Stomach (tissue), 9 donors: Measurements from ENCODE around the gene VPS39. TPM values are rescaled to one million over a fixed set of nuclear protein-coding genes. Genes with fewer than 3 reads are reported as not detected.

Experiments
- DNase-seq, 2 donors: peaks; one replicate each; pipeline versions ENCODE4 v3.0.0 to v3.0.0-alpha.2; 2013 to 2019
- H3K27ac ChIP-seq, 5 donors: fragments of 200-600 bp in 4 of 5; sonication (generic) in 4 of 5; one replicate each; pipeline ENCODE4 v1.5.1; 2013 to 2019; ENCODE audit warnings: mild to moderate bottlenecking in 1 of 5, moderate library complexity in 1 of 5
- H3K27me3 ChIP-seq, 3 donors: fragments of 200-600 bp; sonication (generic); one replicate each; pipeline ENCODE4 v1.5.1; 2017 to 2019; ENCODE audit warnings: mixed run types in 1 of 3
- H3K36me3 ChIP-seq, 4 donors: fragments of 200-600 bp; sonication (generic); 1 replicate in 3 of 4; 2 replicates in 1 of 4; pipeline ENCODE4 v1.5.1; 2016 to 2019
- H3K4me1 ChIP-seq, 4 donors: fragments of 200-600 bp; sonication (generic); one replicate each; pipeline ENCODE4 v1.5.1; 2016 to 2019
- H3K4me3 ChIP-seq, 4 donors: fragments of 200-600 bp; sonication (generic) in 3 of 4; one replicate each; pipeline ENCODE4 v1.5.1; 2016 to 2019; ENCODE audit warnings: mild to moderate bottlenecking in 1 of 4
- H3K9me3 ChIP-seq, 4 donors: fragments of 200-600 bp; sonication (generic); one replicate each; pipeline ENCODE4 v1.5.1; 2016 to 2019
- EP300 ChIP-seq: sonication (generic); formaldehyde crosslinking; IDR thresholded peaks from one replicate; pipeline ENCODE4 v1.6.1; 2017; ENCODE audit warnings: antibody characterized with exemption
- POLR2A ChIP-seq, 4 donors: fragments of 450-650 bp; IDR thresholded peaks; one replicate each; pipeline ENCODE4 v1.6.1; 2016; ENCODE audit warnings: antibody characterized with exemption in 4 of 4, control low read depth in 2 of 4, mild to moderate bottlenecking in 1 of 4, moderate library complexity in 1 of 4
- POLR2AphosphoS5 ChIP-seq, 3 donors: sonication (generic); formaldehyde crosslinking; IDR thresholded peaks; one replicate each; pipeline ENCODE4 v1.6.1; 2016; ENCODE audit warnings: antibody characterized with exemption in 3 of 3
- WGBS, 5 donors: extraction: QIAGEN DNeasy Blood & Tissue Kit in 3 of 5; methylation state at CpG; one replicate each; pipeline versions ENCODE4 v1.1.5 to v1.1.7; 2013 to 2018; 5-methylcytosine and 5-hydroxymethylcytosine counted together
- intact Hi-C: fragments of 100-400 bp; cut with DNase I; formaldehyde crosslinking; loops from one replicate; pipeline ENCODE4 v1.15.1; 2023; ENCODE audit warnings: low total_unique reads
- polyA plus RNA-seq, 3 donors: library from polyadenylated mRNA; stranded (reverse); fragments of 200-250 nt; gene quantifications; one replicate each; pipeline ENCODE4 v1.2.3, GENCODE V29; 2013
- total RNA-seq, 5 donors: library from RNA; depleted of rRNA; stranded (reverse); fragments of >200 nt; gene quantifications; one replicate each; pipeline versions ENCODE4 v1.1.0 to v1.2.3, GENCODE V29; 2014 to 2016
- TF ChIP-seq, protein P1 (sequence below), 7 experiments: fragments of 450-650 bp in 4 of 7; fragments of 200-600 bp in 3 of 7; sonication (generic) in 3 of 7; IDR thresholded peaks; one replicate each; pipeline ENCODE4 v1.5.1; 2016 to 2019; ENCODE audit warnings: antibody characterized with exemption in 7 of 7, control low read depth in 2 of 7, mild to moderate bottlenecking in 1 of 7
- donor health status: healthy with polysubstance abuse.
- donor health status: Bipolar disorder and iron deficiency.
- donor health status: healthy.

VPS39 gene
- total and polyA plus RNA-seq, 8 donors: 22.2 to 635 (median 74.3) TPM

DNA sequence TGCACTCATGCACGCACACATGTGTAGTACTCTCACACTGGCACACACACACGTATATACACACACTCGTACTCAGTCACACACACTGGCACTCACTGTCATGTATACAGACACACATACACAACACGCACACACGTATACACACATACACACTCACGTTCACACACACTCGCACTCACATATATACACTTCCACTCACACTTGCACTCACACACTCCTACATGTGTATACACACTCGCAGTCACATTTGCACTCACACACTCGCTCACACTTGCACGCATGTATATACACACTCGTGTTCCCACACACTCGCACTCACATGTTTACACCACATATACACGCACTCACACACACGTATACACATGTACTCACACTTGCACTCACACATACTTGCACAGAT is 53.1 kb downstream of the VPS39 start:
- TF ChIP-seq POLR2AphosphoS5 (IDR thresholded peaks at IDR 0.05) (no peak), POLR2A (IDR thresholded peaks at IDR 0.05) (no peak), EP300 (no peak)
- TF ChIP-seq, protein P1, sequence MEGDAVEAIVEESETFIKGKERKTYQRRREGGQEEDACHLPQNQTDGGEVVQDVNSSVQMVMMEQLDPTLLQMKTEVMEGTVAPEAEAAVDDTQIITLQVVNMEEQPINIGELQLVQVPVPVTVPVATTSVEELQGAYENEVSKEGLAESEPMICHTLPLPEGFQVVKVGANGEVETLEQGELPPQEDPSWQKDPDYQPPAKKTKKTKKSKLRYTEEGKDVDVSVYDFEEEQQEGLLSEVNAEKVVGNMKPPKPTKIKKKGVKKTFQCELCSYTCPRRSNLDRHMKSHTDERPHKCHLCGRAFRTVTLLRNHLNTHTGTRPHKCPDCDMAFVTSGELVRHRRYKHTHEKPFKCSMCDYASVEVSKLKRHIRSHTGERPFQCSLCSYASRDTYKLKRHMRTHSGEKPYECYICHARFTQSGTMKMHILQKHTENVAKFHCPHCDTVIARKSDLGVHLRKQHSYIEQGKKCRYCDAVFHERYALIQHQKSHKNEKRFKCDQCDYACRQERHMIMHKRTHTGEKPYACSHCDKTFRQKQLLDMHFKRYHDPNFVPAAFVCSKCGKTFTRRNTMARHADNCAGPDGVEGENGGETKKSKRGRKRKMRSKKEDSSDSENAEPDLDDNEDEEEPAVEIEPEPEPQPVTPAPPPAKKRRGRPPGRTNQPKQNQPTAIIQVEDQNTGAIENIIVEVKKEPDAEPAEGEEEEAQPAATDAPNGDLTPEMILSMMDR (IDR thresholded peaks at IDR 0.05): no peak
- peaks cover 11 to 17% (median 16%) of the 10 kb centered on the region in 4 donors for H3K36me3 ChIP-seq
- intact Hi-C loops: no loop called here
- no peaks in the 10 kb centered on the region for H3K9me3 ChIP-seq
- 92 to 94% (median 92%) methylated on average over 14 of the region's 14 CpGs for whole genome bisulfite sequencing, 5 donors
- H3K4me3 ChIP-seq: peak overlapping the region in 2 of 4 donors; percentile 24 to 25
- DNase-seq: no peak
- H3K27me3 ChIP-seq: no peaks in the 10 kb centered on the region
- H3K27ac ChIP-seq: no peak overlapping the region
- H3K4me1 ChIP-seq: peaks cover 11 to 52% (median 50%) of the 10 kb centered on the region in 4 donors

DNA sequence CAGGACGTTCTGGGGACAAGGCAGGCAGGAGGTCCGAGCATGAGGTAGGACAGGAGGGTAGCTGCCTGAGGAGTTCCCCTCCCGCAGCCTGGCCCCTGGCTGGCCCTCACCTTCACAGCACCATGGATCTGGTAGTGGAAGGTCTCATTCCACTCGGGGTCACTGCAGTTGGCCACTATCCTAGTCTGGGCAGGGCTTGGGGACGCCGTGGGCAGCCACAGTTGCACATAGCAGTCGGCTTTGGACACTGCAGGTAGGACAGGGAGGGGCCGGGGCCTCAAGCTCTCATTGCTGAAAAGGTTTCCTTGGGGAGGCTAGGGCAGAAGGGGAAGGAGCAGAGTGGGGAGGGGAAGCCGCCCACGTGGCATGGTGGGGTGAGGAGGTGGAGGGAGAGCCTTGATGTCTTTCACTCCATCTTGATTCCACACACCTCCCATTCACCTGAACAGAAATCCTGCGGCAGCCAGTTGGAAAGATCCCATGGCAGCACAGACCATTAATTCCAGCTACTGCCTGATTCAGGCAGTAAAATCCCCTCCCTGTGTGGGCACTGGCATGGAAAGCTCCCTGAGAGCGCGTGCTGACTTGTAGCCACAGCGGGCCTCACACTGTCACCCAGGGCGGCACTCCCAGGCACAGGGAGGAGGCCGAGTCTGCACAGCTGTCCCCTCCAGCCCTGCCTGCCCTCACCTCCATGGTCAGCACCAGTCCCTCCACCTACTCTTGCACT is 53.7 kb downstream of the VPS39 start:
- Histone ChIP-seq H3K27ac (no peak overlapping the region), H3K36me3 (peaks cover 6 to 11% (median 10%) of the 10 kb centered on the region in 4 donors), H3K4me3 (no peak overlapping the region), H3K4me1 (peaks cover 11 to 52% (median 50%) of the 10 kb centered on the region in 4 donors), H3K27me3 (no peaks in the 10 kb centered on the region), H3K9me3 (no peaks in the 10 kb centered on the region)
- intact Hi-C loops: no loop called here
- TF ChIP-seq POLR2AphosphoS5 (IDR thresholded peaks at IDR 0.05): no peak
- TF ChIP-seq POLR2A (IDR thresholded peaks at IDR 0.05): no peak
- TF ChIP-seq, protein P1 (IDR thresholded peaks at IDR 0.05): no peak
- no peak for TF ChIP-seq EP300
- DNase-seq: peak in 1 of 2 donors; percentile 60
- WGBS, 5 donors: 62 to 77% (median 72%) methylated on average over 10 to 16 of the region's 16 CpGs

DNA sequence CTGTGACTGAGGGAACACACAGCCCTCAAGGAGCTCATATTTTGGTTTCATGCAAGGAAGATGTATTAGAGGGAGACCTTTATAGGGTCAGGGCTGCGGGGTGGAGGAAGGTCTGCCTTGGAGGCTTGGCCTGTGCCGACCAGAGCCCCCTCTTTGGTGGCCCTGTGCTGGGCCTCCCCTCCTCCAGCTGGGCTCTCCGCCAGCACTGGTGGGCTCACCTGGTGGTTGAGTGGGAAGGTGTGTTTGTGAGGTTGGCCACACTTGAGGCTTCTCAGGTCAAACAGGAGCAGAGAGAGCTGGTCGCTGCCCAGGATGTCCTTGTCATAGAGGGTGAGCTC is 54.3 kb downstream of the VPS39 start:
- intact Hi-C loops: no loop called here
- Histone ChIP-seq H3K27me3 (no peaks in the 10 kb centered on the region), H3K9me3 (no peaks in the 10 kb centered on the region), H3K36me3 (peaks cover under 1 to 6% (median 4%) of the 10 kb centered on the region in 4 donors), H3K27ac (no peak overlapping the region), H3K4me1 (peaks cover 11 to 52% (median 50%) of the 10 kb centered on the region in 4 donors), H3K4me3 (no peak overlapping the region)
- TF ChIP-seq POLR2AphosphoS5 (IDR thresholded peaks at IDR 0.05) (no peak), POLR2A (IDR thresholded peaks at IDR 0.05) (no peak), EP300 (no peak)
- TF ChIP-seq, protein P1 (IDR thresholded peaks at IDR 0.05): no peak
- WGBS, 5 donors: 72 to 96% (median 91%) methylated on average over 2 to 4 of the region's 4 CpGs
- DNase-seq: peak in 1 of 2 donors; percentile 13

DNA sequence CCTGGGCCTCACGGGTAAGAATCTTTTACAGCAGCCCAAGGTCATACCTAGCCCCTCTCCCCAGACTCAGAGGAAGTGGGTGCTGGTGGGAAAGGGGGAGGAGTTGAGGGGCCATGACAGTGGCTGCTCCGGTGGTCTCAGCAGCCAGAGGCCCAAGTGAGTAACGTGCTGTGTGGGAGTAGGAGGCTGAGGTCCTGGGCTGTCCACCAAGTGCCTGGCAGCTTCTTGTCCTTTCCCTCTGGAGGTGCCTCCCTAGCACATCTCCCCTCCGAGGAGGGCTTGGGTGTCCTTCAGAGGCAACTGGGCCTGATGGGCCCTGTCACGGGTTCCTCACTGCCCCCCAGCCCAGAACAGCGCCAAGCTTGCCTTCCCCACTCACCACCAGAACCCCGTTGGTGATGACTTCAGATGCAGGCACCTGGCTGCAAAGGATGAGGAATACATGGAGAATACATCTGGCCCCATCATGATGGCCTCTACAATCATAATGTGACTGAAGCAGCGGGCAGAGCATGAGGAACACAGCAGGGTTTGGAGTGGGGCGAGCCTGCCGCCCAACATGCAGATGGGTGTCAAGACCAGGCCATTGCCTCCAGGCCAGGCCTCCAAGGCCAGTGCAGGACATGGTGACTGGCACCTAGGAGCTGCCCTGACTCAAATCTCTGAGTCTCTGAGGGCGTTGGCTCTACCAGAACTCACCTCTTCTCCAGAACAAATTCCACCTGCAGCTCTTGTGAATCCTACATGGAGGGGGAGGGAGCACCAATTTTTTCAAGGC is 55.0 kb downstream of the VPS39 start:
- intact Hi-C loops: no loop called here
- no peaks in the 10 kb centered on the region for H3K36me3 ChIP-seq
- H3K4me3 ChIP-seq: no peak overlapping the region
- peaks cover 11 to 52% (median 50%) of the 10 kb centered on the region in 4 donors for H3K4me1 ChIP-seq
- no peaks in the 10 kb centered on the region for H3K27me3 ChIP-seq
- no peaks in the 10 kb centered on the region for H3K9me3 ChIP-seq
- peak overlapping the region in 3 of 5 donors; percentile 50 to 55 (median 51) for H3K27ac ChIP-seq
- peak in 1 of 2 donors; percentile 25 for DNase-seq
- 89 to 92% (median 91%) methylated on average over 9 to 11 of the region's 11 CpGs for WGBS, 5 donors
- no peak for TF ChIP-seq EP300
- TF ChIP-seq POLR2AphosphoS5 (IDR thresholded peaks at IDR 0.05): no peak
- TF ChIP-seq, protein P1 (IDR thresholded peaks at IDR 0.05): no peak
- TF ChIP-seq POLR2A (IDR thresholded peaks at IDR 0.05): no peak
